ENCODE measurements around the gene ZNF354B. TPM values are rescaled to one million over a fixed set of nuclear protein-coding genes. Genes with fewer than 3 reads are reported as not detected.

ZNF354B gene
- total and polyA plus RNA-seq, 2 donors from 2014 or later = 6.4 to 18.3 TPM

GRCh38 chr5:178902849-178903248 is 43.1 kb downstream of the ZNF354B start:
- Histone ChIP-seq H3K9me3 (ENCODE audit: control insufficient read depth in 2 of 3, insufficient read depth in 1 of 3, low read length in 3 of 3) (peaks cover 0 to 17% (median 4%) of the 10 kb centered on the region in 3 donors), H3K4me3 (ENCODE audit: low read length in 3 of 3) (no peak overlapping the region), H3K36me3 (ENCODE audit: control insufficient read depth in 2 of 3, insufficient read depth in 3 of 3, low read length in 3 of 3) (peaks cover 0 to 3% (median 2%) of the 10 kb centered on the region in 3 donors), H3K27me3 (ENCODE audit: control insufficient read depth, insufficient read depth, low read length) (no peaks in the 10 kb centered on the region), H3K27ac (ENCODE audit: low read depth in 2 of 2, low read length in 2 of 2) (no peak overlapping the region), H3K4me1 (ENCODE audit: control insufficient read depth in 2 of 3, insufficient read depth in 2 of 3, low read depth in 1 of 3, low read length in 3 of 3) (no peaks in the 10 kb centered on the region), H3K9ac (ENCODE audit: low read length in 3 of 3) (no peak overlapping the region)
- DNase-seq = no peak
- intact Hi-C loops (cut with DNase I) = no loop called here
- no peak for TF ChIP-seq CTCF (IDR thresholded peaks at IDR 0.05; ENCODE audit: borderline replicate concordance, extremely low read depth, insufficient read depth)
- no peak for FAIRE-seq

GRCh38 chr5:178931846-178932760 is 72.3 kb downstream of the ZNF354B start:
- TF ChIP-seq CTCF (IDR thresholded peaks at IDR 0.05; ENCODE audit: borderline replicate concordance, extremely low read depth, insufficient read depth) = no peak
- no peak for FAIRE-seq

More at GRCh38 chr5:178931846-178932760, 72.3 kb downstream of the ZNF354B start:
- intact Hi-C loops (cut with DNase I) = no loop called here
- no peak overlapping the region for H3K27ac ChIP-seq (ENCODE audit: low read depth in 2 of 2, low read length in 2 of 2)
- peak in 1 of 5 donors; percentile 1 for DNase-seq
- H3K9me3 ChIP-seq (ENCODE audit: control insufficient read depth in 2 of 3, insufficient read depth in 1 of 3, low read length in 3 of 3) = peaks cover 12 to 95% (median 70%) of the 10 kb centered on the region in 3 donors
- H3K36me3 ChIP-seq (ENCODE audit: control insufficient read depth in 2 of 3, insufficient read depth in 3 of 3, low read length in 3 of 3) = peaks cover 3 to 28% (median 10%) of the 10 kb centered on the region in 3 donors
- no peak overlapping the region for H3K9ac ChIP-seq (ENCODE audit: low read length in 3 of 3)
- no peaks in the 10 kb centered on the region for H3K27me3 ChIP-seq (ENCODE audit: control insufficient read depth, insufficient read depth, low read length)
- peak overlapping the region in 2 of 3 donors; percentile 0 to 9 for H3K4me3 ChIP-seq (ENCODE audit: low read length in 3 of 3)
- H3K4me1 ChIP-seq (ENCODE audit: control insufficient read depth in 2 of 3, insufficient read depth in 2 of 3, low read depth in 1 of 3, low read length in 3 of 3) = no peaks in the 10 kb centered on the region

Other genes starting within 250 kb of the ZNF354B start
- 37.8 TPM for gene CLK4, start 232.9 kb upstream of the ZNF354B start, total RNA-seq
- gene CLK4, start 232.9 kb upstream of the ZNF354B start, polyA plus RNA-seq (ENCODE audit: insufficient read depth, low read depth, low replicate concordance) = 15.4 TPM
- 12.9 TPM for gene ZNF354A, start 129.3 kb upstream of the ZNF354B start, total RNA-seq
- gene ZNF354A, start 129.3 kb upstream of the ZNF354B start, polyA plus RNA-seq (ENCODE audit: insufficient read depth, low read depth, low replicate concordance) = 8.5 TPM
- 2.7 TPM for gene ZFP2, start 36.0 kb downstream of the ZNF354B start, total RNA-seq
- gene ZFP2, start 36.0 kb downstream of the ZNF354B start, polyA plus RNA-seq (ENCODE audit: insufficient read depth, low read depth, low replicate concordance) = 3.1 TPM
- gene ZNF454, start 81.2 kb downstream of the ZNF354B start, total RNA-seq = 4.2 TPM
- gene ZNF454, start 81.2 kb downstream of the ZNF354B start, polyA plus RNA-seq (ENCODE audit: insufficient read depth, low read depth, low replicate concordance) = 0.77 TPM
- gene GRM6, start 135.4 kb downstream of the ZNF354B start, total RNA-seq = not detected
- gene GRM6, start 135.4 kb downstream of the ZNF354B start, polyA plus RNA-seq (ENCODE audit: insufficient read depth, low read depth, low replicate concordance) = not detected
- 4.3 TPM for gene ZNF879, start 163.9 kb downstream of the ZNF354B start, total RNA-seq
- gene ZNF879, start 163.9 kb downstream of the ZNF354B start, polyA plus RNA-seq (ENCODE audit: insufficient read depth, low read depth, low replicate concordance) = 2.2 TPM
- gene ZNF354C, start 200.4 kb downstream of the ZNF354B start, total RNA-seq = 6.9 TPM
- 1.3 TPM for gene ZNF354C, start 200.4 kb downstream of the ZNF354B start, polyA plus RNA-seq (ENCODE audit: insufficient read depth, low read depth, low replicate concordance)